ENCODE data around the gene LDB3.

The LDB3 gene

GRCh38 chr10:86708783-86709380 lies 40.6 kb downstream of the LDB3 start:
- H3K9me3 ChIP-seq (ENCODE audit: control insufficient read depth in 2 of 2, low read length in 2 of 2) = no peaks in the 10 kb centered on the region
- H3K36me3 ChIP-seq (ENCODE audit: control insufficient read depth in 2 of 2, insufficient read depth in 2 of 2, low read length in 2 of 2) = peaks cover 19 to 25% of the 10 kb centered on the region in 2 donors
- peak overlapping the region; percentile 87 for H3K27ac ChIP-seq (ENCODE audit: low read length)
- no peak overlapping the region for H3K9ac ChIP-seq (ENCODE audit: low read length in 2 of 2)
- no peak overlapping the region for H3K4me3 ChIP-seq (ENCODE audit: low read length in 2 of 2)
- no peaks in the 10 kb centered on the region for H3K27me3 ChIP-seq (ENCODE audit: control insufficient read depth in 1 of 2, insufficient read depth in 2 of 2, low read length in 2 of 2)
- H3K4me1 ChIP-seq (ENCODE audit: control insufficient read depth, insufficient read depth, low read length) = peaks cover 20% of the 10 kb centered on the region

DNA sequence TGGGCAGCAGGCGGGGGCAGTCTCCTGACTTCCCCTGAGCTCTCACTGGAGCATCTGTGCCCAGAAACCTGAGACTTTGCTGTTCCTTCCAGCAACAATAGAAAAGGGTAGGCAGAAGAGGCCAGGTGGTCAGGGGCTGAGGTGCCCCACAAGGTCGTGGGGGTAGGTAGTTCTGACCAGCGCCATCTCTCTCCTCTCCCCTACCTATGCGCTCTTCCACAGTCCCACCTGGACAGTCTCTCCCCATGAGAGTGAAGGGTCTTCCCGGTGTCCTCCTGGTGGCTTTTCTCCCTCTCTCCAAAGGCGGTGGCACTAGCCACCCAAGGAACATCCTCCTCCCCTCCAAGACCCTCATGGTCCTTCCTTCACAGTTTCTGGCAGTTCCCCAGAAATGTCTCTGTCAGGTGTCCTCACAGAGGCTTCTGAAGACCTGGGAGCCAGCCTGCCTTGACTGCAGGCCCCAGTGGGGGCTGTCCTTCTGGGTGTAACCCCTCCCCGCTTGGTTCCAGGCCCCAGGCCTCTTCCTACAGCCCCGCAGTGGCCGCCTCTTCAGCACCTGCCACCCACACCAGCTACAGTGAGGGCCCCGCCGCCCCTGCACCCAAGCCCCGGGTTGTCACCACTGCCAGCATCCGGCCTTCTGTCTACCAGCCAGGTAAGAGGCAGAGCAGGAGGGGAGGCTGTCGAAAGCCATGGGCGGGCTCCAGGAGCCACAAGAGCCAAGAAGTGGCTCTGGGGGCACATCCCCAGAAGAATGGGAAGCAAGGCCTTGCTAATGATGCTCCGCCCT lies 41.3 kb downstream of the LDB3 start:
- no peak overlapping the region for H3K9ac ChIP-seq (ENCODE audit: low read length in 2 of 2)
- peak overlapping the region; percentile 87 for H3K27ac ChIP-seq (ENCODE audit: low read length)
- no peaks in the 10 kb centered on the region for H3K9me3 ChIP-seq (ENCODE audit: control insufficient read depth in 2 of 2, low read length in 2 of 2)
- H3K36me3 ChIP-seq (ENCODE audit: control insufficient read depth in 2 of 2, insufficient read depth in 2 of 2, low read length in 2 of 2) = peaks cover 21 to 25% of the 10 kb centered on the region in 2 donors
- no peak overlapping the region for H3K4me3 ChIP-seq (ENCODE audit: low read length in 2 of 2)
- no peaks in the 10 kb centered on the region for H3K27me3 ChIP-seq (ENCODE audit: control insufficient read depth in 1 of 2, insufficient read depth in 2 of 2, low read length in 2 of 2)
- H3K4me1 ChIP-seq (ENCODE audit: control insufficient read depth, insufficient read depth, low read length) = peaks cover 20% of the 10 kb centered on the region

- peak overlapping the region; percentile 66 to 71 for H3K4me3 ChIP-seq (ENCODE audit: low read length in 2 of 2)
- H3K9me3 ChIP-seq (ENCODE audit: control insufficient read depth in 2 of 2, low read length in 2 of 2) = no peaks in the 10 kb centered on the region
- H3K27ac ChIP-seq (ENCODE audit: low read length) = peak overlapping the region; percentile 87
- no peaks in the 10 kb centered on the region for H3K27me3 ChIP-seq (ENCODE audit: control insufficient read depth in 1 of 2, insufficient read depth in 2 of 2, low read length in 2 of 2)
- H3K36me3 ChIP-seq (ENCODE audit: control insufficient read depth in 2 of 2, insufficient read depth in 2 of 2, low read length in 2 of 2) = peaks cover 21 to 22% of the 10 kb centered on the region in 2 donors
- peak overlapping the region; percentile 75 to 95 for H3K9ac ChIP-seq (ENCODE audit: low read length in 2 of 2)
- H3K4me1 ChIP-seq (ENCODE audit: control insufficient read depth, insufficient read depth, low read length) = peaks cover 20% of the 10 kb centered on the region
Measured at GRCh38 chr10:86710987-86711512, 42.7 kb downstream of the LDB3 start.

DNA sequence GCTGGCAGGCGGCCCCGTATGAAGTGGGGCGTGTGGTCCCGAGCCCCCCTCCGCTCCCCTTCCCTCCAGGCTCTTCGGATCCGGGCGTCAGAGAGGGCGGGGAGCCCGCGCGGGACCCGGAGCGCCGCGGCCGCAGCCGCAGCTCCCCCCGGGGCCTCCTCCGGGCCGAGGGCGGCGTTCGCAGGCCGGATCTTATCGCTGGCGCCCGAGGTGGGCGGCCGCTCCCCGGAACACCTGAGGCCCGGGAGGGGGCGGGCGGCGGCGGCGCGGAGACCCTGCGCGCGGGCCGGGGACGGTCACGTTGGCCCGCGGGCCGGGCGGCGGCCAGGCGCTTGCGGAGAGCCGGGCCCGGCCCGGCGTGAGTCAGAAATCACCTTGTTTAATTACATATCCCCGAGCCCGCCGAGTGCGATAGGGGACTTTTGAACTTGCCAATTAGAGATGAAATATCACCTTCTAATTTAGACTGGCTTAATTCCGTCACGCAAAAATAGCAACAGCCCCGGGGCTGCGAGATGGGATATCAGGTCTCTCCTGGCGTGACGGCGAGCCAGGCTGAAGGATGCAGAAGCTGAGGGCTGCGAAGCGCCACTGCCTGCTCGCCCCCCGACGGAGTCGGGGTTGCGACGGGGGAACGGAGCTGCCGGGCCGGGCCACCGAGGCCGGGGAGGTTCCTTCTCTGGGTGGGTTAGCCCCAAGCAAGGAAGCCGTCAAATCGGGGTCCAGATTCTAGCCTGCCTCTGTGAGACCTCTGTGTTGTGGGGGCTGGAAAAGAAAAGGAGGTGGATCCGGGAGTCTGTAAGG lies 43.4 kb downstream of the LDB3 start:
- Histone ChIP-seq H3K27ac (ENCODE audit: low read length) (peak overlapping the region; percentile 94), H3K36me3 (ENCODE audit: control insufficient read depth in 2 of 2, insufficient read depth in 2 of 2, low read length in 2 of 2) (peaks cover 16 to 22% of the 10 kb centered on the region in 2 donors), H3K9me3 (ENCODE audit: control insufficient read depth in 2 of 2, low read length in 2 of 2) (no peaks in the 10 kb centered on the region), H3K9ac (ENCODE audit: low read length in 2 of 2) (peak overlapping the region; percentile 90 to 95), H3K4me1 (ENCODE audit: control insufficient read depth, insufficient read depth, low read length) (peaks cover 20% of the 10 kb centered on the region), H3K27me3 (ENCODE audit: control insufficient read depth in 1 of 2, insufficient read depth in 2 of 2, low read length in 2 of 2) (no peaks in the 10 kb centered on the region), H3K4me3 (ENCODE audit: low read length in 2 of 2) (peak overlapping the region; percentile 71 to 74)

DNA sequence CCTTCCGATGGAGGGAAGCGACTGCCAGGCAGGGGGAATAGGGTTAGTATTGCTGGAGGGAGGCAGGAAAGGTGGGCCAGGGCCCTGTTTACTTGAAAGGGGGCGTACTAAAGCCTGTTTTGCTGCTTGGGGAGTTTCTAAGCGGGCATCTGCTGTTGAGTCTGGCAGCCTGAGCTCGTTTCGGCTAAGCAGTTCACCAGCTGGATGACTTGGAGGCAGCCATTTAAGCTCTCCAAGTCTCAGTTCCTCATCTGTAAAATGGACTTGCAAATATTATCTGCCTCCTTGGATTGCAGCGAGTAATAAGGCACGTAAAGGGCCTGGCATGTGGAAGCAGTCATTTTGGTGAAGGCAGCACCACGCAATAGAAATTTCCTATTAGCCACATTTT lies 44.0 kb downstream of the LDB3 start:
- H3K9me3 ChIP-seq (ENCODE audit: control insufficient read depth in 2 of 2, low read length in 2 of 2) = no peaks in the 10 kb centered on the region
- no peaks in the 10 kb centered on the region for H3K27me3 ChIP-seq (ENCODE audit: control insufficient read depth in 1 of 2, insufficient read depth in 2 of 2, low read length in 2 of 2)
- H3K4me1 ChIP-seq (ENCODE audit: control insufficient read depth, insufficient read depth, low read length) = peaks cover 20% of the 10 kb centered on the region
- H3K36me3 ChIP-seq (ENCODE audit: control insufficient read depth in 2 of 2, insufficient read depth in 2 of 2, low read length in 2 of 2) = peaks cover 10 to 25% of the 10 kb centered on the region in 2 donors
- peak overlapping the region; percentile 71 to 74 for H3K4me3 ChIP-seq (ENCODE audit: low read length in 2 of 2)
- H3K9ac ChIP-seq (ENCODE audit: low read length in 2 of 2) = peak overlapping the region; percentile 90 to 95
- H3K27ac ChIP-seq (ENCODE audit: low read length) = peak overlapping the region; percentile 94

DNA sequence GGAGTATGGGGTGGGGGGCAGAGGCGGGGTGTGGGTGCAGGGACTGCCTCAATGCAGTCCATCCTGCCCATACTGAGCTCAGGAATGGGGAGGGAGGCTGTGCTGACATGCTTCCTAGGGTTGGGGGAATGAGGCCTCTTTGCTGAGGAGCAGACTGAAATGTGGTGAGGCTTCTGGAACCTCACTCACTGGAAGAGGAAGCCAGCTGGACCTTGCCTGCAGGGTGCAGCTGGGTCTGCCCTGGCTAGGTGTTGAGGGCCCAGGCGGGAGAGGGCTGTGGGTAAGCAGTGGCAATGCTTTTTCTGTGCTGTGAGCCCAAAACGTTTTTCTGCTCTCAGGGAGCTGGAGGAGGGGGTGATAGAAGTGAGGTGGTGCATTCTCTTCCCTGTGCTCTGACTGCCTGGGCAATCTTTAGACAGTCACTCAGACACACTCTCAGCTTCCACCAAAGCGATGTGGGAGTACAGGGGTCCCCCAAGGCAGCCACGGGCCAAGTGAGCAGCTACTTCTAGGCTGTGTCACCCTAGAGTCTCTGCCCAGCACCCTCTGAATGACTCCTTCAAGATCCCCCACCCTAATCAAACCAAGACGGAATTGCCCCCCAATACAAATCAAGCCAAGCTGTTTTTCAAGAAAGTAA lies 47.0 kb downstream of the LDB3 start:
- Histone ChIP-seq H3K27me3 (ENCODE audit: control insufficient read depth in 1 of 2, insufficient read depth in 2 of 2, low read length in 2 of 2) (no peaks in the 10 kb centered on the region), H3K9me3 (ENCODE audit: control insufficient read depth in 2 of 2, low read length in 2 of 2) (no peaks in the 10 kb centered on the region), H3K9ac (ENCODE audit: low read length in 2 of 2) (peak overlapping the region; percentile 29 to 56), H3K4me3 (ENCODE audit: low read length in 2 of 2) (no peak overlapping the region), H3K27ac (ENCODE audit: low read length) (no peak overlapping the region), H3K36me3 (ENCODE audit: control insufficient read depth in 2 of 2, insufficient read depth in 2 of 2, low read length in 2 of 2) (peaks cover 19 to 25% of the 10 kb centered on the region in 2 donors), H3K4me1 (ENCODE audit: control insufficient read depth, insufficient read depth, low read length) (peaks cover 19% of the 10 kb centered on the region)

DNA sequence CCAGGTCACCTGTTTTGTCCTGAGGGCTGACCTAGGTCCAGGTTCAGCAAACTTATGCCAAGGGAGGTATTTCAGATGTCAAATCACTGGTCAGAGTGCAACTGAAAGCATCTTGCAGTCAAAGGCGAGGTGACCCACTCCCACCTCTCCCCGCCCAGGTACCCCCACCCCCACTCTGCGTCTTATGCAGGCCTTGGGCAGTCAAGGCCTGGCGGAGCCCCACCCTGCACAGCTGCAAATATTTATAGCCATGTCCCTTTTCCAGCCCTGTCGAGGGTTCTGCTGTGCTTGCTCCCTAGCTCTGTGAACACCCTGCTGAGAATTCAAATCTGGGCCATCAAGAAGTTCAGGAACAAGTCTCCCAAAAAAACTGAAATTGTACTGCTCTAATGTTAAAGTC lies 47.5 kb downstream of the LDB3 start:
- Histone ChIP-seq H3K4me3 (ENCODE audit: low read length in 2 of 2) (no peak overlapping the region), H3K36me3 (ENCODE audit: control insufficient read depth in 2 of 2, insufficient read depth in 2 of 2, low read length in 2 of 2) (peaks cover 19 to 25% of the 10 kb centered on the region in 2 donors), H3K4me1 (ENCODE audit: control insufficient read depth, insufficient read depth, low read length) (peaks cover 14% of the 10 kb centered on the region), H3K27ac (ENCODE audit: low read length) (no peak overlapping the region), H3K9me3 (ENCODE audit: control insufficient read depth in 2 of 2, low read length in 2 of 2) (no peaks in the 10 kb centered on the region), H3K27me3 (ENCODE audit: control insufficient read depth in 1 of 2, insufficient read depth in 2 of 2, low read length in 2 of 2) (no peaks in the 10 kb centered on the region), H3K9ac (ENCODE audit: low read length in 2 of 2) (no peak overlapping the region)

DNA sequence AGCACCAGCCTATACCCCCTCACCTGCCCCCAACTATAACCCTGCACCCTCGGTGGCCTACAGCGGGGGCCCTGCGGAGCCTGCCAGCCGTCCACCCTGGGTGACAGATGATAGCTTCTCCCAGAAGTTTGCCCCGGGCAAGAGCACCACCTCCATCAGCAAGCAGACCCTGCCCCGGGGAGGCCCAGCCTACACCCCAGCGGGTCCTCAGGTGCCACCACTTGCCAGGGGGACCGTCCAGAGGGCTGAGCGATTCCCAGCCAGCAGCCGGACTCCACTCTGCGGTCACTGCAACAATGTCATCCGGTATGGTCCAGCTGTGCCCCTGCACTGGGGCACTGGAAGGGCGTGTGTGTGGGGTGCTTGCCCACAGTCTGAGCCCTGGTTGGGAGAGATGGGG lies 48.2 kb downstream of the LDB3 start:
- Histone ChIP-seq H3K4me1 (ENCODE audit: control insufficient read depth, insufficient read depth, low read length) (peaks cover 13% of the 10 kb centered on the region), H3K27ac (ENCODE audit: low read length) (no peak overlapping the region)

GRCh38 chr10:86718556-86718955 lies 50.2 kb downstream of the LDB3 start:
- Histone ChIP-seq H3K4me3 (ENCODE audit: low read length in 2 of 2) (no peak overlapping the region), H3K27ac (ENCODE audit: low read length) (no peak overlapping the region), H3K27me3 (ENCODE audit: control insufficient read depth in 1 of 2, insufficient read depth in 2 of 2, low read length in 2 of 2) (no peaks in the 10 kb centered on the region), H3K36me3 (ENCODE audit: control insufficient read depth in 2 of 2, insufficient read depth in 2 of 2, low read length in 2 of 2) (peaks cover 24 to 34% of the 10 kb centered on the region in 2 donors), H3K4me1 (ENCODE audit: control insufficient read depth, insufficient read depth, low read length) (peaks cover 3% of the 10 kb centered on the region), H3K9me3 (ENCODE audit: control insufficient read depth in 2 of 2, low read length in 2 of 2) (no peaks in the 10 kb centered on the region), H3K9ac (ENCODE audit: low read length in 2 of 2) (no peak overlapping the region)

More for the DNA sequence above, 48.2 kb downstream of the LDB3 start:
- Histone ChIP-seq H3K9ac (ENCODE audit: low read length in 2 of 2) (no peak overlapping the region), H3K4me3 (ENCODE audit: low read length in 2 of 2) (no peak overlapping the region), H3K27me3 (ENCODE audit: control insufficient read depth in 1 of 2, insufficient read depth in 2 of 2, low read length in 2 of 2) (no peaks in the 10 kb centered on the region), H3K36me3 (ENCODE audit: control insufficient read depth in 2 of 2, insufficient read depth in 2 of 2, low read length in 2 of 2) (peaks cover 20 to 29% of the 10 kb centered on the region in 2 donors), H3K9me3 (ENCODE audit: control insufficient read depth in 2 of 2, low read length in 2 of 2) (no peaks in the 10 kb centered on the region)

- Histone ChIP-seq H3K27me3 (ENCODE audit: control insufficient read depth in 1 of 2, insufficient read depth in 2 of 2, low read length in 2 of 2) (no peaks in the 10 kb centered on the region), H3K9me3 (ENCODE audit: control insufficient read depth in 2 of 2, low read length in 2 of 2) (no peaks in the 10 kb centered on the region), H3K36me3 (ENCODE audit: control insufficient read depth in 2 of 2, insufficient read depth in 2 of 2, low read length in 2 of 2) (peaks cover 26 to 32% of the 10 kb centered on the region in 2 donors), H3K4me1 (ENCODE audit: control insufficient read depth, insufficient read depth, low read length) (no peaks in the 10 kb centered on the region), H3K4me3 (ENCODE audit: low read length in 2 of 2) (no peak overlapping the region), H3K9ac (ENCODE audit: low read length in 2 of 2) (no peak overlapping the region), H3K27ac (ENCODE audit: low read length) (no peak overlapping the region)
Measured at GRCh38 chr10:86721232-86721631, 52.9 kb downstream of the LDB3 start.

Measured in stomach smooth muscle (tissue), 2 donors.